GM18951 (cell line): ENCODE data around the gene AMBP.

Source experiments
- POLR2A ChIP-seq: IDR thresholded peaks from 4 replicates; pipeline ENCODE4 v1.6.1; 2011; ENCODE audit warnings: mild to moderate bottlenecking; ENCODE audit not compliant: insufficient read length, insufficient read depth; ENCODE audit errors: extremely low read depth
- in situ Hi-C: fragments of 300-500 bp; cut with MboI; formaldehyde crosslinking; loops from one replicate; pipeline ENCODE4 v1.12.0; 2022; ENCODE audit warnings: low sequenced_read_pairs, mixed read lengths, inconsistent platforms; ENCODE audit not compliant: unreplicated experiment

AMBP gene

GRCh38 chr9:114105236-114105635 is 27.1 kb upstream of the AMBP start:
- no peak for TF ChIP-seq POLR2A
- in situ Hi-C loops, result no loop called here

DNA sequence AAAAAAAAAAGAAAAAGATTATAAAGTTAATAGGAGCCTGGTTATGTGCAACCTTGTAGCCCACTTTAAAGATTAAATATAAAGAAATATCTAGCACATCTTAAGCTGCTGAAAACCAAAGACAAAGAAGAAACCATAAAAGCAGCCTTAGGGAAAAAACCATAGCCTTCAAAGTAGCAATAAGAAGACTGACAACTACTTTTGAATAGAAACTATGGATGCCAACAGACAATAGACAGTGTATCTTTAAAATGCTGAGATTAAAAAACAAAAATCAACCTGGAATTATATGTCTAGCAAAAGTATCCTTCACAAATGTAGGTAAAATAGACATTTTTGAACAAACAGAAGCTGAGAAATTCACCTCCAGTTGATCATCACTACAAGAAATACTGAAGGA is 24.4 kb upstream of the AMBP start:
- in situ Hi-C loops, result no loop called here
- TF ChIP-seq POLR2A, result no peak

DNA sequence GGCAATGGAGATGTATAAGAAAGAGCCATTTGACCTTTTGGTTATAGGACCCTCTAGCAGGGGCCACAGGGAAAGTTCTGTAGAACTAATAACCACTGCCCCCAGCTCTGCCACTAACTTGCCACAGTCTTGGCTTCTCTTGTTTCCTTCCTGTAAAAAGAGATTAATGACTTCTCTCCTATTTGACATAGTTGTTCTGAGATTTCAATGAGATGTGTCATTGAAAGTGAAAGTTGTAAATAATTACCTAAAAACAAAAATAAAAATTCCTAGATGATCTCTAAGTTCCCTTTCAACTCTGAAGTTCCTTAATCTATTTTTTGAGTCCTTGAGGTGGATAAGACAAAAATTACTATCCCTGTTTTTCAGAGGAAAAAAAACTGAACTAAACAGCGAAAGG is 22.4 kb upstream of the AMBP start:
- TF ChIP-seq POLR2A, result no peak
- in situ Hi-C loops, result no loop called here

DNA sequence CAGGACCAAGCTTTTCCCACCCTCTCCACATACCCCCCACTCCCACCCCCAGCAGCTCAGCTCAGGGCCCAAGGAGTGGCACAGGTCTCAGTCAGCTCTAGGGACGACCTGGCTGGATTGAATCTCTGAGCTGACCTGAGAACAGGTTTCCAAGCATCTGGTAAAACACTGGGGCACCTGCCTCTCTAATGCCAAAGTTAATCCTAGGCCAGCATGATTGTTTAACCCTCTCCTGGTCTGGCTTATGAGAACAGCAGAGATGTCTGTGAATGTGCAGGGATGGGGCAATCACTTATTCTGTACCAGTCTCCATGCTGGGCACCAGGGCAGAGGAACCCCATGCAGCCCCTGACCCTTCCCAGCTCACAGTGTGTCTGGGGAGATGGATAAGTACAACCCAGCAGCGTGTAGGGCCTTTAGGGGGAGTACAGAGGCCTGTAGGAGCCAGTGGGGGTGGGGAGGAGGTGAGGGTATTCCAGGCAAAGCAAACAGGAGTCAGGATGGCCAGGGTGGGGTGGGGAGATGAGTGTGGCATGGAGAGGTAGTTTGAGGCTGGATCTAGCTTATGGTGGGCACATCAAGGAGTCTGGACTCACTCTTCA is 21.7 kb upstream of the AMBP start:
- in situ Hi-C loops, result no loop called here

DNA sequence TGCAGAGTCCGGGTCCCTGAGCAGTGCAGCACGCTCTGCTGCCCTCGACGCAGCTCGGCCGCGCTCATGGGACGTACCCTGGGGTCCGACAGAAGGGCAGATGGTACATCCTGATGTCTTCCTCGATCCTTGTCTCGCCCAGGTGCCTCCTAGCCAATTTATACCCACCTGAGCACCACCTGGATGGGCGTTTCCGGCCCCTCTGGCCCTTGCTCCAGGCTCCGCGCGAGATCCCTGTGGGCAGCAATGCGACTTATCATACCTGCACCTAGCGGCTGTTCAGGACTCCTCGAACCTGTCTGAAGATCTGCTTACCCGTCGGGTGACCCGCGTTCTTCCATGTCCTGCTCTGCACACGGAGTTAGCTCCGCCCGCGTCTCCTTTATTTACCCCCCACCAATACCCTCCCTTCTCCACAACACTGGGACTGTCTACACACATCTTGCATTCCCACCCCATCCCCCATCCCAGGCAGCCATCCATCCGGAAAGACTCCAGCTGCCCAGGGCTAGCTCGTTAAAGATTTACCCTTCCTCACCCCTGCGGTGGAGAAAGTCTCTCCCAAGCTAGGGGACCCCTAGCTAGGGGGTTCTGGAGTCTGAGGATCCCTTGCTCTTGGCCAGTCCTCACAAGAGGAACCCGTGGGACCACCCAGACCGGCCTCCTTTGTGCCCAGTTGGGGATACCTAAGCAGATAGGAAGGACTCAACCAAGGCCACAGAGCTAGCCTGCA is 21.0 kb upstream of the AMBP start, which contains the start of gene KIF12:
KIF12 (minus strand) TSS at position 357 of the 733 bp plus-strand sequence; CDS start at position 341, 16 bp downstream.
- in situ Hi-C loops, result no loop called here
- TF ChIP-seq POLR2A, result no peak

More for the DNA sequence above, 21.7 kb upstream of the AMBP start:
- no peak for TF ChIP-seq POLR2A

DNA sequence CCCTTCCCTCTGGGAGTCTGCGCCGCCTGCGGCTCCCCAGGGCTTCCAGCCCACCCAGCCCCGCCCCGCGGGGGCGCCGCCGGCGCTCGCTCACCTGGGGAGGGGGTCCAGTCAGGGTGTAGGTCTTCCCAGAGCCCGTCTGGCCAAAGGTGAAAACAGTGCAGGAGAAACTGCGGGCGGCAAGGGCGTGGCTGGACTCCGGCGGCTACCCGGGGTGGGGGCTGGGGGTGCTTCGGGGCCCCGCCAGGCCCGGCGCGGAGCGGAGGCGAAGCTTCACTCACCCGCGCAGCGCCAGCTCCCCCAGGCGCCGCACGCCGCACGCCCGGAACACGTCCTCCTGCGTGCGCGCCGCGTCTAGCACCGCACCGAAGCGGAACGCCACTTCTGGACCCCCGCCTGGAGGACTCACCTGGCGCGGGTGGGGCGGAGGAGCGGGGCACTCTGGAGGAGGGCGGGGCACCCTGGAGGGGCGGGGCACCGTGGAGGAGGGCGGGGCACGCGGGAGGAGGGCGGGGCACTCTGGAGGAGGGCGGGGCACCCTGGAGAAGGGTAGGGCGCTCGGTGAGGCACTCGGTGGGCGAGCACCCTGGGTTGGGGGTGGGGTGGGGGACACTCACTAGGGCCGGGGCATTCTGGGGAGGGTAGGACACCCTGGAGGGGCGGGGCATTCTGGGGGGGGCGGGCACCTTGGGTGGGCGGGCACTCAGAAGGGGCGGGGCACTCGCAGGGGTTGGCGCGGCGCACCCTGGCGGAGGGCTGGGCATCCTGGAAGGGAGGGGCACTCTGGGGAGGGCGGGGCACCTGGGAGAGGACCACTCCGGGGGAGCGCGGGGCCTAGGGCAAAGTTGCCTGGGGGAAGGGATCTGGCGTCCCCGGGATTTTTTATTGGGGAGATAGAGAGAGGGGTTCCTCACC is 20.2 kb upstream of the AMBP start:
- in situ Hi-C loops, result no loop called here

GRCh38 chr9:114097613-114098020 is 19.5 kb upstream of the AMBP start:
- in situ Hi-C loops, result no loop called here
- no peak for TF ChIP-seq POLR2A

More for the DNA sequence above, 20.2 kb upstream of the AMBP start:
- no peak for TF ChIP-seq POLR2A

DNA sequence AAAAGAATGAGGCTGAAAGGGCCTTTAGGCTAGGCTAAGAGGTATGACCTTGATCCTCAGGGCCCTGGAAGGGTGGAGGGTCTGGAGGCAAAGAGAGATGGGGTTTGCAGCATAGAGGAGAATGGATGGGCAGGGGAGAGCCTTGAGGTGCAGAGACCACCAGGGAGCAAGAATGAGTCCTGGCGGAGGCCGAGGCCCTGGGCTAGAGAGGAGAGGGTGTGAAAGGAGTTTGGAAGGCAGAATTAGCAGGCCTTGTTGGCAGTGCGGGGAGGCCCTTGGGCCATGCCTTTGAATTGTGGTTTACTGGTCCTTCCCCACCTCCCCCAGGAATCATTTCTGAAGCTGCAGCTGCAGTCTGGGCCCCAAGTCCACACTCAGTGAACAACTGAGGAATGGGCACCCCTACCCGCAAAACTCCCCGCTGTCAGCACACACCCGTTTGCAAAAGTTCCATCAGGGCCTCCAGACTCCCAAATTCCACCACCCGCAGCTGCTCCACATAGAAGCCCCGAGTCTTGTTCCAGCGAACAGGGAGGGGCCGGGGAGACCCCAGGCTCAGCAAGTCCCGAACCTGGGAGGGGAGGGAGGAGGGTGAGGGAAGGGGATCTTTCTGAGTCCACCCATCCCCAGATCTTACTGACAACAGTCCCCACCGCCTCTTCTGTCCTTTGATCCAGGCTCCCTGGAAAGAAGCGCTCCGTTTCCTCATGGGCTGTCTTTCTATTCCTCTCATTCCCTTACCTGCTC is 18.9 kb upstream of the AMBP start:
- no peak for TF ChIP-seq POLR2A
- in situ Hi-C loops, result no loop called here

- TF ChIP-seq POLR2A, result no peak
- in situ Hi-C loops, result no loop called here
Observed at GRCh38 chr9:114096041-114096511, 18.0 kb upstream of the AMBP start.

- in situ Hi-C loops, result no loop called here
Observed at GRCh38 chr9:114094971-114095370, 16.9 kb upstream of the AMBP start.

GRCh38 chr9:114093761-114094505 is 15.8 kb upstream of the AMBP start:
- in situ Hi-C loops, result no loop called here
- no peak for TF ChIP-seq POLR2A

More at GRCh38 chr9:114094971-114095370, 16.9 kb upstream of the AMBP start:
- TF ChIP-seq POLR2A, result no peak

DNA sequence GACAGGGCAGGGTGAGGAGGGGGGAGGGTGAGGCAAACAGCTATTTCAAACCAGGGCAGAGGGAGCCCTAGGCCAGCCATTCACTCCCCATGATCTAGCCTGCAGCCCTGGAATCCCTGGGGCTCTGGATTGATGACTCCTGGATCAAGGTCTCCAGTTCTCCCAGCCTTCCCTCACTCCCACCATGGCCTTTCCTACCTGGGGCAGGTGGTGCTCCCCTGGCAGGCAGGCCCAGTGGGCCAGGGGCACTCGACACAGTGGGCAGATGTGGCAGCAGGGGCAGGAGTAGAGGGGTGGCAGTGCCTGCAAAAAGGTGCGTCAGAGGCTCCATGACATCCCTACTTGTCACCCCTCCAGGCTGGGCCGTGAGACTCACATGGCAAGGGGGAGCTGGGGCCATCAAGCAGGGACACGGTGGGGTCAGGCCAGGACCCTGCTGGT is 15.0 kb upstream of the AMBP start:
- no peak for TF ChIP-seq POLR2A
- in situ Hi-C loops, result no loop called here
